ENCODE measurements around the gene STRAP. TPM values are rescaled to one million over a fixed set of nuclear protein-coding genes. Genes with fewer than 3 reads are reported as not detected.

STRAP gene
- total and polyA plus RNA-seq, 9 of the 15 experiments (the other 6 are each of a cell fraction or from before 2014, with no cell fraction given) = 58.5 to 134 (median 89.5) TPM

GRCh38 chr12:15910864-15911721, 28.9 kb downstream of the STRAP start, which contains the start of gene DERA (continued):
- TF ChIP-seq POLR3A (IDR thresholded peaks at IDR 0.05; ENCODE audit: borderline replicate concordance, extremely low read depth, insufficient read depth, insufficient read length) = no peak
- no peak for TF ChIP-seq PBX2 (CRISPR knock-in tag; IDR thresholded peaks at IDR 0.05; ENCODE audit: low read depth)
- TF ChIP-seq PBX2 (tag; conservative IDR thresholded peaks at IDR 0.05; ENCODE audit: low read depth) = no peak
- TF ChIP-seq CREM (IDR thresholded peaks at IDR 0.05; ENCODE audit: low read depth) = no peak
- peak; percentile 73 for TF ChIP-seq HNRNPLL (IDR thresholded peaks at IDR 0.05; ENCODE audit: low read depth, low read length, poor library complexity, severe bottlenecking)
- peak; percentile 60; the same call in 1 of the 2 replicates for TF ChIP-seq CXXC5 (CRISPR knock-in tag; IDR thresholded peaks at IDR 0.05)
- 0 out of 4 replicates have a peak, but pooled peaks of 1 of the 2 experiments have one; percentile 21 for TF ChIP-seq HDAC1 (IDR thresholded peaks at IDR 0.05)
- TF ChIP-seq SIN3B (IDR thresholded peaks at IDR 0.05; ENCODE audit: low read depth) = no peak
- no peak for TF ChIP-seq SLC30A9 (CRISPR knock-in tag; IDR thresholded peaks at IDR 0.05)
- no peak for TF ChIP-seq CBX2 (IDR thresholded peaks at IDR 0.05; ENCODE audit: insufficient read depth, low read length, poor library complexity, severe bottlenecking)
- TF ChIP-seq GTF2A2 (tag; IDR thresholded peaks at IDR 0.05) = no peak
- TF ChIP-seq PTTG1 (tag; IDR thresholded peaks at IDR 0.05; ENCODE audit: low read depth) = no peak
- TF ChIP-seq ZNF41 (CRISPR knock-in tag; conservative IDR thresholded peaks at IDR 0.05) = no peak
- no peak for TF ChIP-seq FOXO4 (CRISPR knock-in tag; IDR thresholded peaks at IDR 0.05)
- no peak for TF ChIP-seq TSHZ1 (CRISPR knock-in tag; IDR thresholded peaks at IDR 0.05)
